SW 1271 (cell line): ENCODE results near the gene COL13A1.

Source experiments
- DNase-seq, 2 experiments: peaks; one replicate each; lab custom pipeline; 2025; lab: John Stamatoyannopoulos, UW

COL13A1 gene

DNA sequence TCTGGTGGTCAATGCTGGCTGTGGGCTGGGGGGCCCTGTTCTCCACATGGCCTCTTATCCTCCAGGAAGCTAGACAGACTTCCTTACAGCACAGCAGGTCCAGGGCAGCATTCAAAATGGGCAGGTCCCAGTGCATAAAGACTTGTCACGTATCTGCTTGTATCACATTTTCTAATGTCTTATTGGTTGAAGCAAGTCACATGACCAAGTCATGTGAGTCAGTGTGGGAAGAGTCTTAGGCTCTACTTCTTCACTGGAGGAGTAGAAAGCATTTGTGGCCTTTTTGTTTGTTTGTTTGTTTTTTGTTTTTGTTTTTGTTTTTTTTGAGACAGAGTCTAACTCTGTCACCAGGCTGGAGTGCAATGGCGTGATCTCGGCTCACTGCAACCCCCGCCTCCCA, 104.7 kb downstream of the COL13A1 start:
- no peak for DNase-seq

DNA sequence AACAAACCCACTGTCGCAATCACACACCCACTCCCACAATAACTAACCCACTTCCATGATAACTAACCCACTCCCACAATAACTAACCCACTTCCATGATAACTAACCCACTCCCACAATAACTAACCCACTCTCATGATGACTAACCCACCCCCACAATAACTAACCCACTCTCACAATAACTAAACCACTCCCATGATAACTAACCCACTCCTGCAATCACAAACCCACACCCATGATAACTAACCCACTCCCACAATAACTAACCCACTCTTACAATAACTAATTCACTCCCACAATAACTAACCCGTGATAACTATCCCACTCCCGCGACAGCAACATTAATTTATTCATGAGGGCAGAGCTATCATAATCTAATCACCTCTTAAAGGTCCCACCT, 105.8 kb downstream of the COL13A1 start:
- no peak for DNase-seq

DNA sequence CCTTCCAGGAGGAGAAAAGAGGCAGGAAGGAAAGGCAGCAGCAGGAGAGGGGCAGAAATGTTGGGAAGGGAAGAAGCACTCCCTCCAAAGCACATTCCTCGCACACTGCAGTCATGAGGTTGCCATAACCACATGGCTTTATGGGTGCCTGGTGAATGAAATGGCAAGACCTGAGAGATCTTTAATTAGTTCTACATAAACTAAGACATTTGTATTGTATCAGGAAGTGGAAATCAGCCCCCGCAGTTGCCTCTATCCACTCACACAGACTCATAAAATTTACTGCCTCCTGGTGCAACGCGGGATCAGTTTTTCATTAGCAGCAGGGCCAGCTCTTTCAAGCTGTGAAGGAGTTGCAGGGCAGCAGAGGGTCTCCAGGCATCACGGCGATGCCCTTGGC, 106.4 kb downstream of the COL13A1 start:
- DNase-seq: no peak

- DNase-seq: no peak
Observed at GRCh38 chr10:69910561-69910960, 108.9 kb downstream of the COL13A1 start.

- no peak for DNase-seq
Observed at GRCh38 chr10:69911613-69912528, 110.2 kb downstream of the COL13A1 start.

- no peak for DNase-seq
Observed at GRCh38 chr10:69912589-69912988, 110.9 kb downstream of the COL13A1 start.

GRCh38 chr10:69913606-69914382, 112.1 kb downstream of the COL13A1 start:
- DNase-seq: no peak

- peak in 1 of 2 experiments; percentile 27 for DNase-seq
Observed at GRCh38 chr10:69914398-69915214, 112.9 kb downstream of the COL13A1 start.

DNA sequence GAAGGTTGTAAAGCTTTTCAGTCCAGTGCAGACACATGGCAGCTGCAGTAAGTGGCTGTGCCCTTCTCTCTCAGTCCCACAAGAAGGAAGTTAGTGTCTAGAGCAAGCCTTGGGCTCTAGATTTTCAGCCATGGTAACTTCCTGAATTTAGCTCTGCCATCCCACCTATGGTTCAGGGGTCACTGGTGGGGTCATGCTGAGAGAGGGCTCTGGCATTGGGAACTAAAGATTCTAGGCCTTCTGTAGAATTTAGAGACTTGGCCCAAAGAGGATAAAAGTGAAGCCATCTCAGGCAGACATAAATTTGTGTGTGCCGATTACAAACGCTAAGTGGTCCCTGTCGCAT, 113.5 kb downstream of the COL13A1 start:
- DNase-seq: no peak

DNA sequence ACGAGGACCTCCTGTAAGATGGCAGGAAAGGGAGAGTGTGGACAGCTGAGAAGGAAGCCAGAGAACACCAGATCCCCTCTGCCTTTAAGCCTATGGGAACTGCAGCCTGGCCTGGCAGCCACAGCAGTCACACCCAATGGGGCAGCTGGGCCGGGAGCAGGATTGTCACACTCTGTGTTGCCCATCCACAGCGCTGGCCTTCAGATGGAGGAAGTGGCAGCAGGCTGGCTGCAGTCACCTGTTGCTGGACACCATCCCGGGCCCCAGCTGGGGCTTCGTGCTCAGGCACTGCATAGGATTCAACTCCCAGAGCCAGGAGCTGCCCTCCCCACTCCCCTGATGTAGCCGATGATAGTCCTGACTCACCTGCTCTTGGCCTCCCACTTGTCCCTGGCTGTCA, 114.4 kb downstream of the COL13A1 start:
- DNase-seq: no peak

DNA sequence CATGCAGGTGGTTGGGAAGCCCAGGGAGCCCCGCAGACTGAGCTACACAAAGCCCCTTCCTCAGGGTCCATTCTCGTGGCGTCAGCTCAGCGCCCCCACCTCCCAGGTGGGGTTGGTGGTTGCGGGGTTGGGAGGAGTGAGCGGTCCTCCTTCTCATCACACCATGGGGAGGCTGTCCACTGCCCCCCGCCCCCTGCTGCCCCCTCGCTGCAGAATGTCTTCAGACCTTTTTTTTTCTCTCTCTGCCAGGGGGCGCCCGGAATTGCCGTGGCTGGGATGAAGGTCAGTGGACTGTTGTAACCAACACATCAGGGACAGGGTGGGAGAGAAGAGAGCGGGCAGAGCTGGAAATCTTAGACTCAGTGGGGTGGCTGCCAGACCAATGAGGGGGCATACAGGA, 116.3 kb downstream of the COL13A1 start:
- no peak for DNase-seq

DNA sequence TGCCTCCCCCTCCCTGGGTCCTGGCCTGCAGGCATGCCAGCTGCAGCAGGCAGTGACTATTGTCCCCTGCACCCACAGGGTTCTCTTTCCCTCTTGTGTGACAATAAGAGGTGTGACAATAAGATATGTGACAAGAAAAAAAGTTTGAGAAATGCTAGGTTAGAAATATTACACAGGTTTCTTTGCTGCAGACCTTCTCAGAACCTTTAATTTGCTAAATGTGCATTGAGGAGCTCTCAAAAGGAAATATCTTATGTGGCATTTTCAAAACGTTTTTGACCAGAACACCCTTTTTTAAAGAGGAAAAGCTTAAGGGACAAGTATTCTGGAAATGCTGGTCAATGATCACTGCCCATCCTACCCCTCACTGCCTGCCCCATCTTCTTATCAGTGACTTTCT, 117.5 kb downstream of the COL13A1 start:
- DNase-seq: no peak

DNA sequence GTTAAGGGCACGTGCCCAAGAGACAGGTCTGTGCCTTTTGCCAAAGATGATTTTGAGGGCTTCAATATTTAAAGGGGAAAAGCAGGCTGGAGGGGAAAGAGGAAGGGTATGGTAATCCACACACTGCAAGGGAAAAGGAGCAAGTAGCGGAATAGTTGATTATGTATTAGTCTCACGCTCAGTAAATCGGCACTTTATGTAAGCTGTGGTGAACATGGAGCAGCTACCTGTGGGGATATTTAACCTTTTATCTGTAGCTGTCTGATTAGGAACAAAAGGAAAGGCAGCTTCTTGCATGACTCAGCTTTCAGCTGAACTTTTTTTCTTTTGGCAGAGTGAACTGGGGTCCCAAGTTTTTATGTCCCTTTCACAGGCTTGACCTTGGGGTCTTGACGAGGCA, 123.4 kb downstream of the COL13A1 start:
- no peak for DNase-seq

DNA sequence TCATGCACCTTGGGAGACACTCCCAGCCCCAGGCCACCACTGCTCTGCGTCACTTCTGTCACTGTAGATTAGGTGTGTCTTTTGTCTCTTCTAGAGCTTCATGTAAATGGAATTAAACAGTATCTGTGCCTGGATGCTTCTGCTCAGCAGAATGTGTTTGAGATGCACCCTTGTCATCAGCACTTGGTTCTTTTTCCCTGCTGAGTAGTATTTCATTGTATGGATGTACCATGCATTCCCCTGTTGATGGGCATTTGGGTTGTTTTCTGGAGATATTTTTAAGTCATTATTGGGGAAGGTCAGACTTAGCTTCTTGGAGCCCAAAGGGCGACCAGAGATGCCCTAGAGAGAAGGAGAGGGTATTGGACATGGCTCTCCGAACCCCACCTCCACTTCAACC, 126.6 kb downstream of the COL13A1 start:
- no peak for DNase-seq

DNA sequence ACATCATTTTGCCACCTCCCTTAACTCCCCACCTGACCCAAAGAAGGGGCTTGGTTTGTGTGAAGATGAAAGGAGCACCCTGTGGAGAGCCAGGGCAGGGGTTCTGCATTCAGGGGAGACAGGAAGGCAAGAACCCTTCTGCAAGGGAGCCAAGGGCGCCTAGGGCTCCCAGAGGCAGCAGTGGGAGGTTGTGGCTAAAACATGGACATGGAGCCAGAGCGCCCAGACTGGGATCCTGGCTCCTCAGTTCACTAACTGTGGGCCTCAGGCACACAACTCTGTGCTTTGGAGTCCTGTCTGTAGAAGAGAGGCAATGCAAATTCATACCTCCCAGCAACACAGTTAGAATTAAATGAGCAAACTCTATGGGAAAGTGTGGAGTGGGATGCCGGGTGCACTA, 127.9 kb downstream of the COL13A1 start:
- DNase-seq: no peak

GRCh38 chr10:69934768-69935167, 133.1 kb downstream of the COL13A1 start:
- no peak for DNase-seq

- DNase-seq: peak in 1 of 2 experiments; percentile 3
Observed at GRCh38 chr10:69936091-69936490, 134.4 kb downstream of the COL13A1 start.

DNA sequence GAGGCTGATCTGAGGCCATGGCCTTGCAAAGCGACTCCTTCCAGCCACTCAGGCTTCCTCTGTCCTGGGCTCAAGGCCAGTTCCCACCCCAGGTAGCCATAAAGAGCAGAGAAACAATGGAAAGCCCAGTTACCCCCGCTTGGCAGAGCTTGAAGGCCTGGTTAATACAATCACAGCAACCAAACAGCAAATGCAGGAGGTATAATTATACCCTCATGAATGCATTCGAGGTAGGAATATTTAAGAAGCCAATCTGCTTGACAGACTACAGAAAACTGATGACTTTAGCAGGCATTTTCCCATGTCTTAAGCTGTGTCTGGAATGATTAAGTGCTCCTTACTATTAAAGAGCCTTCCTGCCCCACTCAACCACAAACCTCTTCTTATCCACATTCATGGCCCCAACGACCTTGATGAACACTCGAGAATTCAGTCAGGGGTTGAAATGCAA, 136.9 kb downstream of the COL13A1 start:
- no peak for DNase-seq

DNA sequence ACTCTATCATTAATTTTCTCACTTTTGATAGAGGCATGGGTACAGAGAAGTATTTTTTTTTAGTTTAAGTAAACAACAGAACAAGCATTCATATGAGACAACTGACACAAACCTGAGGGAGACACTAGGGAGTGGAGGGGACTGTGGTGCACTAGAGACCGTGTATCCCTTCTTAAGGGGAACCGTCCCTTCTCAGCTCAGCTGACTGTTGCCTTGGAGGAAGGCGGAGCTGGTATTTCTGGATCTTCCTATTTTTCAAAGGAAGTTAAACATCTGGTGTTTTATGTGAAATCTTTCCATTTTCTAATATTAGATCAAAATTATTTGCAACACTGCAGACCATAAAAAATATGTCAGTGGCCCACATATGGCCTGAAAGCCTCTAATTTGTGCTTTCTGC, 137.4 kb downstream of the COL13A1 start:
- no peak for DNase-seq

GRCh38 chr10:69939481-69939880, 137.8 kb downstream of the COL13A1 start:
- DNase-seq: no peak

GRCh38 chr10:69941730-69942129, 140.0 kb downstream of the COL13A1 start:
- DNase-seq: no peak

DNA sequence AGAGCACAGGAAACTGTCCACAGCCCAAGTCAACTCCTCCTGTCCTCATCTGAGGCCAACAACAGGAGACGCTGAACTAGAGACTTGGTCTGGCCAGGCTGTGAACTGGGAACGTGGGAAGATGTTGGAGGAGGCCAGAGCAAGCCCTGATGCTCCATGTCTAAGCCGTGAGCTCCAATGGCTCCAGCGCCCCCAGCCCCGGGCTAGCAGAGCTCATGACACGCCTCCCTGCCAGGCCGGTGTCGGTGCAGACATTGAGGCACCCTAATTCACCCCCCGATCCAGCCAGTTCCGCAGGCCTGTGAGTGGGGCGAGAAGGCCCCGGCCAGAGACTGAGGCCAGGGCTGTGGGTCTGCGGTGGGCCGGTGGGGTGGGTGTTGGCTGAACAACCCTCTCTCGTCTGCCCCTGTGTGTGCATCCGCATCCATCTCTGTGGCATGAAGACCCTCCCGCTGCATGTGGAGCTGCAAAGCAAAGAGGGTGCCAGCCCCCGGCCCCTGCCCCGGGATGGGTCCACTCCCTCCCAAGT, 141.7 kb downstream of the COL13A1 start:
- no peak for DNase-seq
